Putamen (tissue), 1 donor: ENCODE results near the gene ZFP92.

Source experiments
- DNase-seq: peaks from one replicate; pipeline ENCODE4 v3.0.0-alpha.2; 2016; ENCODE audit warnings: low spot score

ZFP92 gene

DNA sequence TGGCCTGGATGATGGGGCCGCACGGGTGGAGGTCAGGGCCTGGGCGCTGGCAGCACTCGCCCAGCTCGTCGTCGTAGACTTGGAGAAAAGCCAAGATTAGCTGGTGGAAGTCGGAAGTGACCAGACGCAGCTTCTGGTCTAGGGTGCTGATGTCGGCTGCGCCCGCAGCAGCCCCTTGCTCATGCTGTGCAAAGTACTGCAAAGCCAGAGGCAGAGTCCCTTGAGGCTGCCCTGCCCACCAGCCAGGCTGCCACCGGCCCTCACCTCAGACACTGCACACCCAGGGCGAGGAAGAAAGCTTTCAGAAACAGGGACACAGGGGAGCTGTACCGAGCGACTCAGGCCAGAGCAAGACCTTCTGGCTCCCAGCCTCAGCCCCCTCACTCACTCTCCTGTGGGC is 44.3 kb downstream of the ZFP92 start:
- DNase-seq: no peak

DNA sequence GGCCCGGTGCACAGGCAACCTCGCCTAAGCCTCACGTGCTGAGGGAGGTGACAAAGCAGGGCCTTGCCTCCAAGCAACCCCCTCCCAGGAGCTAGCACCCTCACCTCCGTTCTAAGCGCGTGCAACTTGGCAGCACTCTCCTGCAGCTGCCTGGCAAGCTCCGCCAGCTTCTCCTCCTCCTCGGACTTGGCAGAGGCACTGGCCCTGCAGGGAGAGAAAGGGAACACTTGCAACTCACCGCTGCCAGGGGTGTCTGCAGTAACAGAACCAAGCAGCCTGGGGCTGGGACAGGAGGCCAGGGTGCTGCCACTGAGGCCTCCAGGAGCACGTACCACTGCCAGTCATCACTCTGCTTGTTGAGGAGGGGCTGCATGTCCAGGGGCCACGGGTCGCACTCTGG is 44.9 kb downstream of the ZFP92 start:
- no peak for DNase-seq

DNA sequence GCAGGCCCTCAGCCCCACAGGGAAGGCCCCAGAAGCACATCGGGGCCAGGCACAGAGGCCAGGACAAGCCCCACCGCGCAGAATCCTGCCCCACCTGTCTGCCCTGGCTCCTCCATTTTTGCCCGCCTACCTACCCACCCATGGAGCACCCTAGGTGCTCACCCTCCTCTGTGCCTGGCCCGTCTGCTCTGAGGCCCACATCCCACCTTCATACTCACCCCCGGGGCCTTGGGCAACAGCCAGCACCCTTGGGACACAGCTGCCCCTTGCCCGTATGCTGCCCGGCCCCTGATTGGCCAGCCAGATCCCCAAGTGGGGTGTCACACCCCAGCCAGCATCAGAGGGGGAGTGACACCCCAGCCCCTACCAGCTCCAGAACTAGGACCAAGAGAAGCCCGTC is 45.4 kb downstream of the ZFP92 start:
- no peak for DNase-seq

DNA sequence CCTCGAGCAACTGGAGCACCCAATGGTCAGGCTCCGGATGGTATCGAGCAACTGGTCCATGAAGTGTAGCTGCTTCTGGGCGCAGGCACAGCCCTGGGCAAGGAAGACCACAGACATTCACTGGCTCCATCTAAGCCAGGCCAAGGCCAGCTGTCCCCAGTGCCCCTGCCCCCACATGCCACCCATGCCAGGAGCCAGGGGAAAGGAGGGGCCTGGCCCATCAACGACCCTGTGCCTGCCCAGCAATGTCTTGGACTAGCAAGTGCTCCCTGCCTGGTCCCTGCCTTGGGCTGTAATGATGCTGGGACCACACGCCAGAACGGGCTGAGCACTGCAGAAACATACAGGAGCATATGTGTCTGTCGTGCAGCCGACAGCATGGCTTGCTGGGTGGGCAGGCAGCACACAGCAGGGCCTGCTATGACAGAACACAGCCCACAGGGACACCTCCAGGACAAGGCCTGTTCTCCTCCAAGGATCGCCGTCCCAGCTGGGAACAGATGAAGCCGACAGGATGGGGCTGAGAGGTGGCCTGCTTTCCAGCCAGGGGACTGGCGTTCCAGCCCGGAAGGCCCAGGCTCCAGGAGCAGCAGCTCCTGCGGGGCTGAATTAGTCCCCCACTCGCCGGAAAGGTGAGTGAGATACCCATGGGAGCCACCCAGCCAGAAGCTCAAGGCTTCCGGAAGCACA is 46.0 kb downstream of the ZFP92 start:
- no peak for DNase-seq

DNA sequence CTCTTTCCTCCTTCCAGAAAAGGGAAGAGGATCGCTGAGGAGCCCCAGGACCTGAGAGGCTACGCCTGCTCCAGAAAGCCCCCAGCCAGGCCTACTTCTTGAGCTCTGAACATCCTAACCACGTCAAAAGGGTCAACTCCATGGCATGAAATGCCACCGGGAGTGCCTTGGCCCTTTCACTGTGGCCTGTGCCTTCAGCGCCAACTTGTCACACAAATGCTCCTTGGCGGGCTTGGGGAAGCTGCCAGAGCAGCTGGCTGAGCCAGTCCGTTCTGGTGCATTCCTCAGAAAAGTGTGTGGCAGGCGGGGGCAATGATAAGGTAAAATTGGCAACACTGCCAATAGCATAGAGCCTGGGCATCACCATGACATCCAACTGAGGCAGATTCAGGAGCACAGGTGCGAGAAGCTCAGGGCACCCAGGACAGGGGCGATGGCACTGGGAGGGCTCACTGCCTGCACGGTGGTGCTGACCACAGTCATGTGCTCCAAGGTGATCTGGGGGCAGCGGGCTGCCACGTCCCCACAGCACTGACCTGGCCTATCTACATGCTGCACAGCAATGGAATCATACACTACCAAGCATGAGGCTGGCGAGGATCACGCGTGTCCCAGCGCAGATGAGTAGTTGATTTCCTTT is 46.7 kb downstream of the ZFP92 start:
- no peak for DNase-seq

DNA sequence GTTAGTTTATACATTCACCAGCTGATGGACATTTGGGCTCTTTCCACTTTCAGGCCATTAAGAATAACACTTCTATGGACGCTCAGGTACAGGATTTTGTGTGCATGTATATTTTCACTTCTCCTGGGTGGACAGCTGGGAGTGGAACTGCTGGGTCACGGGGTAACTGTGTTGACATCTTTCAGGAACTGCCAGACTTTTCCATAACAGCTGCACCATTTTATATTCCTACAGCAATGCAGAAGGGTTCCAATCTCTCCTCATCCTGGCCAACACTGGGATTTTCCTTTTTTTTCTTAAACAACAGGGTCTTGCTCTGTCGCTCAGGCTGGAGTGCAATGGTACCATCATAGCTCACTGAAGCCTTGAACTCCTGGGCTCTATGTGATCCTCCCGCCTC is 47.2 kb downstream of the ZFP92 start:
- no peak for DNase-seq

DNA sequence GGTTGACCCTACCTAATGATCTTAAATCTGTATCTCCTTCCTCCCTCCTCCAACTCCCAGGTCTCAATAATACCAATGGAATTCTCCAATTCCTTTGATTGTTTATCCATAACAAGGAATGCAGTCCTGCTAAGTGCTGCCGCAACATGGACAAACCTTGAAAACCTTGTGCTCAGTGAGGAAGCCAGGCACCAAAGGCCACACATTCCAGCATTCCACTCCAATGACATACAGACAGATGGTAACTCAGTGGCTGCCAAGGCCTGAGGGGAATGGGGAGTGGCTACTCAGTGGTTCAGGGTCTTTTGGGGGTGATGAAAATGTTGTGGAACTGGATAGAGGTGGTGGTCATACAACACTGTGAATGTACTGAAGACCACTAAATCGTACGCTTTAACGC is 48.7 kb downstream of the ZFP92 start:
- no peak for DNase-seq

DNA sequence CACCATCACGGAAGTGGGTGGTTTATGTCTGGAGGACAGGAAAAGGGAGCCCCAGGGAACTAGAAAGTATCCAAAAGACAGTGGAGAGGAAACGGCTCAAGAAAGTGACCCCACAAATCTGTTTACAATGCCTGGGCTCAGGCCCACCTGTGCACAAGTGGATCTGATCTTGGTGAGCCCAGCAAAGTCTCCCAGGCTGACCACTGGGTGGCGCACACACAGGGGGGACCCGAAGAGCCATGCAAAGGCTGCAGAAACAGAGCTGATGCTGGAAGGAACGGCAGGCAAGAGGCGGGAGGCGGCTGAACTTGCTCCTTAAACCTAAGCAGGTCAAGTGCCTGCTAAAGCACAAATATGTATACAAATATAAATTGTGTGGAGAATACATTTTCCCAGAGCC is 49.6 kb downstream of the ZFP92 start:
- peak; percentile 17 for DNase-seq
